ENCODE measurements around the gene TSPAN6. TPM values are rescaled to one million over a fixed set of nuclear protein-coding genes. Genes with fewer than 3 reads are reported as not detected.

TSPAN6 gene, protein sequence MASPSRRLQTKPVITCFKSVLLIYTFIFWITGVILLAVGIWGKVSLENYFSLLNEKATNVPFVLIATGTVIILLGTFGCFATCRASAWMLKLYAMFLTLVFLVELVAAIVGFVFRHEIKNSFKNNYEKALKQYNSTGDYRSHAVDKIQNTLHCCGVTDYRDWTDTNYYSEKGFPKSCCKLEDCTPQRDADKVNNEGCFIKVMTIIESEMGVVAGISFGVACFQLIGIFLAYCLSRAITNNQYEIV
- total RNA-seq (2022; extraction: Qiagen RNA extraction; ENCODE audit: low read depth): 37.4 to 44.9 TPM (median 40.8 TPM) in 5 replicates

DNA sequence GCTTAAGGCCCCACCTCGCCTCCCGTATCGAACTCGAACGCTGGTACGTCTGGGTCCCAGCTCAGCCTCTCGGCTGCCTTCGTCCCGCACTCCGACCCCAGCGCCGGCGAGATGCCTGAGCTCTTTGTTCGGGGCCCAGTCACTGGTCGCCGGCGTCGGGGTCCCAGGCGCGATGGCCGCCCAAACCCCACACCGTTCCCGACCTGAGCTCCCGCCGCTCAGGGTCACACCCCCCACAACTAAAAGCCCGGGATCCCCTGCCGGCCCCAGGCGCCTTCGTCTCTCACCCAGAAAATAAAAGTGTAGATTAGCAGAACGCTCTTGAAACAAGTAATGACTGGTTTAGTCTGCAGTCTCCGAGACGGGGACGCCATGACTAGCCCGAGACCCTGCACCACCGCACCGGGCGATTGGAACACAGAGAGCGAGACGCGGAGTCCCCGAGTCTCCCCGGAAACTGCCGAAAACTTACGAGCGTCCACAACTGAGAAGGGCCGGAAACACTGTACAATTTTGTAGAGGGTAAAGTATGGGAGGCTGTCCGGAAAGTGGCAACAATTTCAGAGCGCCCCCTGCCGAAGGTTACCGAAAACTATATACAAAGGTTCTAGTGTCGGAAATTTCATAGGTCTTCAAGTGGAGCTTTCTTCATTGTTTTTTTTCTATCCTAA lies at the start of gene TSPAN6:
TSPAN6 (minus strand) TSS at position 486 of the 671 bp plus-strand sequence; CDS start at position 374, 112 bp downstream.

DNA sequence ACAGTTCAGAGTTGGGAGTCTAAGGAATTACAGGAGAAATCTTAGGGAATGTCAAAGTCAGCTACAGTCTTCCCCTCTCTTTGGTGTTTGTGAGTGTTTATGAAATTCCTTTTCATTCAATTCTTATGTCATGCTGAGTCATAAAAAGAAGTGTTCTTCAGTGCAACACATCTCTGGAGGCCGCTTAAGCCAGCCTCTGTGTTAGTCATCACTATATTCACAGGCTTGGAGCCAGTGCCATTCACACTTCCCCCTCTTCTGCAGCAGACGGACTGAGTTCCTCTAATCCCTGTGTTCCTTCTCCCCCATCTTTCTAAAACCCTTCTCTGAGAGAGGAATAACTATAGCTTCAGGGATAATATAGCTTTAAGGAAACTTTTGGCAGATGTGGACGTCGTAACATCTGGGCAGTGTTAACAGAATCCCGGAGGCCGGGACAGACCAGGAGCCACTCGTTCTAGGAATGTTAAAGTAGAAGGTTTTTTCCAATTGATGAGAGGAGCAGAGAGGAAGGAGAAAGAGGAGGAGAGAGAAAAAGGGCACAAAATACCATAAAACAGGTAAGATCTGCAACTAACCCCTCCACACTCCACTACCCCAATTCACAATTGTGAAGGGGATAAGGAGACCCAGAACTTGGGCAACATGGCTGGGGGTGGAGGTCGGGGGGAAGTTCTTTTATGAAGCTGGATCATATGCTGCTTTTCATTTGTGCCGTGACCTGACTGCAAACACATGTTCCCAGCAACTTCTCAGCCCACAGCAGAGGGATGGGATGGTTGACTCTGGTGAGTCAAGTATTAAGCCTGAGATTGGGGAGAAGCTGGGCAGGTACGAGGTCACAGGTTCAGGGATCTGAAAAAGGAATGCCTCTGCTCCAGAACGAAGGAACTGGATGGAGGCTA lies 7.6 kb upstream of the TSPAN6 start, which contains the start of gene SRPX2:
SRPX2 (plus strand) TSS at position 244 of the 905 bp plus-strand sequence. CDS start 2,124 bp downstream, outside the sequence.

DNA sequence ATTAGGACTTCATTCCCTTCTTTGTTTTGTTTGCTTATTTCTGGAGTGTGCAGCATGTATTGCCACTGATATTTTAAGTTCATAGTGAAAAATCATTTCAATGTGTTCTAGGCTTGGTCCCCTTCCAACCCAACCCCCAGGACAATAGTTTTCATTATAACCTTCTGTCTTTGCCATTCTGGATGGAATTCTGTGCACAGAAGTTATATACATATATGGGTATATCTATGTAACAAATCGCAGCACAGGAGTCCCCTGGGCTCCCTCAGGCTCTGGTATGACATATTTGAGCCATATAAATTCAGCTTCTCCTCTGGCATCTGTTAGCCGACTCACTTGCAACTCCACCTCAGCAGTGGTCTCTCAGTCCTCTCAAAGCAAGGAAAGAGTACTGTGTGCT lies 52.0 kb downstream of the TSPAN6 start, which contains the start of gene TNMD:
TNMD (plus strand) TSS at position 326 of the 400 bp plus-strand sequence. CDS start 83 bp downstream, outside the sequence.

Other genes starting within 250 kb of the TSPAN6 start
- gene PCDH19, start 226.5 kb downstream of the TSPAN6 start, total RNA-seq (2022; extraction: Qiagen RNA extraction; ENCODE audit: low read depth): 0.02 to 0.09 TPM (median 0.05 TPM) in 5 replicates
- not detected in 5 replicates for gene TNMD, start 51.9 kb downstream of the TSPAN6 start, total RNA-seq (2022; extraction: Qiagen RNA extraction; ENCODE audit: low read depth)
- 2.4 to 3.4 TPM (median 3.0 TPM) in 5 replicates for gene SRPX2, start 7.4 kb upstream of the TSPAN6 start, total RNA-seq (2022; extraction: Qiagen RNA extraction; ENCODE audit: low read depth)
- gene SYTL4, start 95.3 kb upstream of the TSPAN6 start, total RNA-seq (2022; extraction: Qiagen RNA extraction; ENCODE audit: low read depth): 1.1 to 3.2 TPM (median 2.3 TPM) in 5 replicates
- gene CSTF2, start 183.6 kb upstream of the TSPAN6 start, total RNA-seq (2022; extraction: Qiagen RNA extraction; ENCODE audit: low read depth): 32.9 to 35.6 TPM (median 34.1 TPM) in 5 replicates
- gene NOX1, start 237.6 kb upstream of the TSPAN6 start, total RNA-seq (2022; extraction: Qiagen RNA extraction; ENCODE audit: low read depth): 0.10 to 0.17 TPM (median 0.11 TPM) in 3 of 5 replicates, not detected in the others